NCI-H1436 (cell line): ENCODE results near the gene L3MBTL1.

ENCODE experiments used
- DNase-seq: peaks from one replicate; lab custom pipeline; 2025; lab: John Stamatoyannopoulos, UW

The L3MBTL1 gene

GRCh38 chr20:43590036-43590391 lies 82.5 kb downstream of the L3MBTL1 start:
- no peak for DNase-seq

- peak; percentile 88 for DNase-seq
Measured at GRCh38 chr20:43590392-43591303, 83.2 kb downstream of the L3MBTL1 start, which contains the start of gene IFT52. Gene IFT52 (plus strand): TSS chr20:43590937. CDS start chr20:43594699, 3,762 bp downstream.
